Keratinocyte (primary cell): ENCODE results near the gene ZNF292. TPM values are rescaled to one million over a fixed set of nuclear protein-coding genes. Genes with fewer than 3 reads are reported as not detected.

Source experiments
- DNase-seq: peaks from one replicate; pipeline ENCODE4 v3.0.0-alpha.2; 2011; ENCODE audit warnings: low read depth, missing footprints, low spot score
- FAIRE-seq: peaks from 2 replicates; lab custom pipeline; 2011; peaks lifted over from hg19 to GRCh38; lab: Jason Lieb, UNC
- H2AFZ ChIP-seq: 2 replicates; pipeline ENCODE4 v1.6.0; 2012; ENCODE audit warnings: low read length, control low read depth, inconsistent platforms; ENCODE audit not compliant: control insufficient read depth
- H3K27ac ChIP-seq: 2 replicates; pipeline ENCODE4 v1.5.1; 2011; ENCODE audit warnings: low read length; ENCODE audit not compliant: control insufficient read depth, insufficient read depth
- H3K27me3 ChIP-seq: 3 replicates; pipeline ENCODE4 v1.6.0; 2011; ENCODE audit warnings: low read length; ENCODE audit not compliant: control insufficient read depth, insufficient read depth; ENCODE audit errors: extremely low read depth
- H3K36me3 ChIP-seq, 2 experiments: 2 replicates in 1 of 2; 3 replicates in 1 of 2; pipeline ENCODE4 v1.5.1; 2011; ENCODE audit warnings: low read length in 2 of 2, mild to moderate bottlenecking in 1 of 2; ENCODE audit not compliant: control insufficient read depth in 2 of 2, insufficient read depth in 2 of 2; ENCODE audit errors: extremely low read depth in 1 of 2
- H3K4me1 ChIP-seq: 3 replicates; pipeline ENCODE4 v1.5.1; 2011; ENCODE audit warnings: low read length; ENCODE audit not compliant: control insufficient read depth, insufficient read depth; ENCODE audit errors: extremely low read depth
- H3K4me2 ChIP-seq: 3 replicates; pipeline ENCODE4 v1.6.0; 2011; ENCODE audit warnings: low read depth, low read length; ENCODE audit not compliant: control insufficient read depth, insufficient read depth; ENCODE audit errors: extremely low read depth
- H3K4me3 ChIP-seq, 3 experiments: fragments of 200-600 bp in 1 of 3; sonication (generic) in 1 of 3; 2 replicates in 2 of 3; 3 replicates in 1 of 3; pipeline ENCODE4 v1.5.1; 2011 to 2016; ENCODE audit warnings: low read length in 3 of 3, mild to moderate bottlenecking in 3 of 3, control low read depth in 2 of 3, inconsistent platforms in 1 of 3, low read depth in 1 of 3, mixed read lengths in 1 of 3, mixed run types in 1 of 3, moderate library complexity in 1 of 3; ENCODE audit not compliant: control insufficient read depth in 2 of 3, insufficient read depth in 2 of 3; ENCODE audit errors: extremely low read depth in 1 of 3
- H3K79me2 ChIP-seq: 2 replicates; pipeline ENCODE4 v1.6.0; 2012; ENCODE audit warnings: low read length; ENCODE audit not compliant: control insufficient read depth, insufficient read depth
- H3K9ac ChIP-seq: 3 replicates; pipeline ENCODE4 v1.6.0; 2011; ENCODE audit warnings: low read length; ENCODE audit not compliant: control insufficient read depth, insufficient read depth; ENCODE audit errors: extremely low read depth
- H3K9me1 ChIP-seq: 3 replicates; pipeline ENCODE4 v1.6.0; 2011; ENCODE audit warnings: low read length; ENCODE audit not compliant: control insufficient read depth, insufficient read depth; ENCODE audit errors: extremely low read depth
- H3K9me3 ChIP-seq: 2 replicates; pipeline ENCODE4 v1.5.1; 2012; ENCODE audit warnings: low read depth, low read length; ENCODE audit not compliant: control insufficient read depth
- H4K20me1 ChIP-seq: 3 replicates; pipeline ENCODE4 v1.6.0; 2011; ENCODE audit warnings: low read length; ENCODE audit not compliant: control insufficient read depth, insufficient read depth; ENCODE audit errors: extremely low read depth
- CTCF ChIP-seq, 3 experiments: IDR thresholded peaks in 1 of 3; conservative IDR thresholded peaks in 1 of 3; optimal IDR thresholded peaks in 1 of 3; 2 replicates in 2 of 3; 3 replicates in 1 of 3; pipeline versions ENCODE3 to v1.5.1; 2011; ENCODE audit warnings: low read length in 3 of 3, mild to moderate bottlenecking in 3 of 3, moderate library complexity in 2 of 3, control low read depth in 1 of 3, inconsistent platforms in 1 of 3; ENCODE audit not compliant: insufficient read depth in 2 of 3; ENCODE audit errors: extremely low read depth in 1 of 3
- EZH2 ChIP-seq: IDR thresholded peaks from one replicate; pipeline ENCODE4 v1.6.1; 2012; ENCODE audit warnings: inconsistent platforms, mild to moderate bottlenecking, low read length, moderate library complexity
- dilution Hi-C: fragments of 300-500 bp; cut with MboI; formaldehyde crosslinking; loops from one replicate; pipeline ENCODE4 v1.7.0; 2020; ENCODE audit warnings: low sequenced_read_pairs; ENCODE audit not compliant: extremely low pct_ligation_motif_present
- polyA plus RNA-seq, 5 experiments: library from polyadenylated mRNA; depleted of rRNA in 3 of 5; stranded (reverse) in 3 of 5; stranded (forward) in 1 of 5; unstranded in 1 of 5; fragments of >200 nt; gene quantifications; 1 replicate in 1 of 5; 2 replicates in 3 of 5; 3 replicates in 1 of 5; pipeline versions ENCODE4 v1.2.1 to v1.2.3, GENCODE V29; 2011 to 2012; ENCODE audit warnings: missing spikeins in 2 of 5, low read depth in 1 of 5, low replicate concordance in 1 of 5

Gene ZNF292
- polyA plus RNA-seq, 1 donor (not counting 4 experiments of a cell fraction or from before 2014, with no cell fraction given): 8.4 TPM

- Histone ChIP-seq H3K79me2 (no peaks in the 10 kb centered on the region), H3K36me3 (peaks cover 0 to 8% of the 10 kb centered on the region in 2 experiments)
- FAIRE-seq: no peak
Observed at GRCh38 chr6:87220997-87221396, 65.6 kb downstream of the ZNF292 start.

GRCh38 chr6:87222676-87223075 is 67.3 kb downstream of the ZNF292 start:
- Histone ChIP-seq H3K9me3 (no peaks in the 10 kb centered on the region), H3K27ac (no peak overlapping the region), H3K4me1 (no peaks in the 10 kb centered on the region), H3K27me3 (no peaks in the 10 kb centered on the region), H3K36me3 (peaks cover 0 to 6% of the 10 kb centered on the region in 2 experiments), H3K9ac (no peak overlapping the region), H3K4me3 (no peak overlapping the region), H3K79me2 (no peaks in the 10 kb centered on the region), H2AFZ (no peak overlapping the region), H3K4me2 (no peak overlapping the region), H3K9me1 (no peaks in the 10 kb centered on the region), H4K20me1 (no peaks in the 10 kb centered on the region)
- no peak for FAIRE-seq
- dilution Hi-C loops: no loop called here
- no peak for DNase-seq
- no peak for TF ChIP-seq EZH2
- TF ChIP-seq CTCF (optimal IDR thresholded peaks at IDR 0.05 in 1 of 3, IDR thresholded peaks at IDR 0.05 in 1 of 3, conservative IDR thresholded peaks at IDR 0.05 in 1 of 3; ENCODE audit: extremely low read depth in 1 of 3, insufficient read depth in 2 of 3, low read length in 3 of 3): no peak

More at GRCh38 chr6:87220997-87221396, 65.6 kb downstream of the ZNF292 start:
- H3K4me3 ChIP-seq: no peak overlapping the region
- no peak overlapping the region for H3K9ac ChIP-seq
- H3K9me3 ChIP-seq: no peaks in the 10 kb centered on the region
- no peak for TF ChIP-seq EZH2
- TF ChIP-seq CTCF (optimal IDR thresholded peaks at IDR 0.05 in 1 of 3, IDR thresholded peaks at IDR 0.05 in 1 of 3, conservative IDR thresholded peaks at IDR 0.05 in 1 of 3; ENCODE audit: extremely low read depth in 1 of 3, insufficient read depth in 2 of 3, low read length in 3 of 3): no peak
- H3K4me1 ChIP-seq: no peaks in the 10 kb centered on the region
- H4K20me1 ChIP-seq: no peaks in the 10 kb centered on the region
- H3K9me1 ChIP-seq: no peaks in the 10 kb centered on the region
- no peak for DNase-seq
- no peaks in the 10 kb centered on the region for H3K27me3 ChIP-seq
- dilution Hi-C loops: no loop called here
- H3K4me2 ChIP-seq: no peak overlapping the region
- no peak overlapping the region for H3K27ac ChIP-seq
- no peak overlapping the region for H2AFZ ChIP-seq
